Osteoblast (primary cell): ENCODE measurements around the gene GLB1L3. TPM values are rescaled to one million over a fixed set of nuclear protein-coding genes. Genes with fewer than 3 reads are reported as not detected.
"Not testable (repeated sequence)": the region's sequence is repeated elsewhere in the genome, so short reads cannot be mapped to it uniquely, and the experiment has no call there.

ENCODE experiments used
- DNase-seq: peaks from one replicate; pipeline ENCODE4 v3.0.0; 2011; ENCODE audit warnings: low spot score, mixed read lengths; ENCODE audit not compliant: insufficient read length; ENCODE audit errors: missing footprints
- H2AFZ ChIP-seq: 2 replicates; pipeline ENCODE4 v1.6.0; 2011; ENCODE audit warnings: mild to moderate bottlenecking, low read length
- H3K27ac ChIP-seq: 2 replicates; pipeline ENCODE4 v1.5.1; 2011; ENCODE audit warnings: mild to moderate bottlenecking, low read depth, low read length, moderate library complexity
- H3K27me3 ChIP-seq: 2 replicates; pipeline ENCODE4 v1.6.0; 2012; ENCODE audit warnings: mild to moderate bottlenecking, control low read depth, inconsistent platforms, low read length, moderate library complexity; ENCODE audit not compliant: insufficient read depth
- H3K36me3 ChIP-seq: 2 replicates; pipeline ENCODE4 v1.5.1; 2011; ENCODE audit warnings: mild to moderate bottlenecking, low read length, control low read depth, moderate library complexity; ENCODE audit not compliant: insufficient read depth
- H3K4me1 ChIP-seq: 2 replicates; pipeline ENCODE4 v1.5.1; 2011; ENCODE audit warnings: mild to moderate bottlenecking, low read length, control low read depth, moderate library complexity; ENCODE audit not compliant: insufficient read depth
- H3K4me2 ChIP-seq: 2 replicates; pipeline ENCODE4 v1.6.0; 2011; ENCODE audit warnings: mild to moderate bottlenecking, low read length; ENCODE audit not compliant: insufficient read depth
- H3K4me3 ChIP-seq: fragments of 200-600 bp; sonication (generic); 3 replicates; pipeline ENCODE4 v1.5.1; 2012; ENCODE audit warnings: mild to moderate bottlenecking, low read length, inconsistent platforms; ENCODE audit not compliant: insufficient read depth
- H3K79me2 ChIP-seq: 2 replicates; pipeline ENCODE4 v1.6.0; 2012; ENCODE audit warnings: mild to moderate bottlenecking, low read length, control low read depth, inconsistent platforms; ENCODE audit not compliant: insufficient read depth
- H3K9me3 ChIP-seq: 2 replicates; pipeline ENCODE4 v1.5.1; 2011; ENCODE audit warnings: low read depth, low read length, control low read depth
- H4K20me1 ChIP-seq: 2 replicates; pipeline ENCODE4 v1.6.0; 2012; ENCODE audit warnings: mild to moderate bottlenecking, low read length, control low read depth; ENCODE audit not compliant: insufficient read depth
- total RNA-seq: library from RNA; depleted of rRNA; stranded (reverse); fragments of >200 nt; gene quantifications from 2 replicates; pipeline ENCODE4 v1.2.3, GENCODE V29; 2012
- TF ChIP-seq, protein P1 (sequence below): IDR thresholded peaks from 2 replicates; pipeline ENCODE4 v1.5.1; 2011; ENCODE audit warnings: mild to moderate bottlenecking, low read depth, low read length, moderate library complexity; ENCODE audit errors: extremely low read depth

The GLB1L3 gene
- total RNA-seq, 1 donor: not detected

DNA sequence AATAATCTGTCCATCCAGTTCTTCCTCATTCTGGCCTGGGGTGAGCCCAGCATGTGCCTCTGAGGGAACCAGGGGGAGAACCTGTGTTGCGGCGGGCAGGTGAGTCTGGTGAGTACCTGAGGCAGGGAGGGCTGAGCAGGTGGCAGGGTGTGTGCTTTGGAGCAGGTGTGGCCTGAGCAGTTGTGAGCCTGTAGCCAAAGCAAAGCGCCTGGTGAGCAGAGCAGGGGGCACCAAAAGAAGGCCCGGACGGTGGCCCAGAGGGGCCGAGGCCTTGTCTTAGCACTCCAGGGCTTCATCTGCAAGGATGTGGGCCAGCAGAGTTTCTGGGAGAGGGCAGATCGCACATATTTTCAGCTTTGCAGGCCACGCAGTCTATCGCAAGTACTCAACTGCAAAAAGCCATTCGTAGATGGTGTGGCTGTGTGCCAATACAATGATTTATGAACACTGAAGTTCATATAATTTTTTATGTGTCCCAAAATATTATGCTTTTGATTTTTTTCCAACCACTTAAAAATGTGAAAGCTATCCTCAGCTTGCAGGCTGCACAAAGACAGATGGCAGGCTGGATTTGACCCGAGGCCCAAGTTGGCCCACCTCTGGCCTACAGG is 64.3 kb downstream of the GLB1L3 start:
- Histone ChIP-seq H3K27me3 (no peaks in the 10 kb centered on the region), H3K79me2 (no peaks in the 10 kb centered on the region), H3K27ac (no peak overlapping the region), H3K4me3 (no peak overlapping the region), H3K36me3 (no peaks in the 10 kb centered on the region), H3K9me3 (no peaks in the 10 kb centered on the region), H4K20me1 (no peaks in the 10 kb centered on the region), H3K4me2 (no peak overlapping the region), H3K4me1 (no peaks in the 10 kb centered on the region), H2AFZ (no peak overlapping the region)
- TF ChIP-seq, protein P1, sequence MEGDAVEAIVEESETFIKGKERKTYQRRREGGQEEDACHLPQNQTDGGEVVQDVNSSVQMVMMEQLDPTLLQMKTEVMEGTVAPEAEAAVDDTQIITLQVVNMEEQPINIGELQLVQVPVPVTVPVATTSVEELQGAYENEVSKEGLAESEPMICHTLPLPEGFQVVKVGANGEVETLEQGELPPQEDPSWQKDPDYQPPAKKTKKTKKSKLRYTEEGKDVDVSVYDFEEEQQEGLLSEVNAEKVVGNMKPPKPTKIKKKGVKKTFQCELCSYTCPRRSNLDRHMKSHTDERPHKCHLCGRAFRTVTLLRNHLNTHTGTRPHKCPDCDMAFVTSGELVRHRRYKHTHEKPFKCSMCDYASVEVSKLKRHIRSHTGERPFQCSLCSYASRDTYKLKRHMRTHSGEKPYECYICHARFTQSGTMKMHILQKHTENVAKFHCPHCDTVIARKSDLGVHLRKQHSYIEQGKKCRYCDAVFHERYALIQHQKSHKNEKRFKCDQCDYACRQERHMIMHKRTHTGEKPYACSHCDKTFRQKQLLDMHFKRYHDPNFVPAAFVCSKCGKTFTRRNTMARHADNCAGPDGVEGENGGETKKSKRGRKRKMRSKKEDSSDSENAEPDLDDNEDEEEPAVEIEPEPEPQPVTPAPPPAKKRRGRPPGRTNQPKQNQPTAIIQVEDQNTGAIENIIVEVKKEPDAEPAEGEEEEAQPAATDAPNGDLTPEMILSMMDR: no peak
- peak; percentile 15 for DNase-seq

DNA sequence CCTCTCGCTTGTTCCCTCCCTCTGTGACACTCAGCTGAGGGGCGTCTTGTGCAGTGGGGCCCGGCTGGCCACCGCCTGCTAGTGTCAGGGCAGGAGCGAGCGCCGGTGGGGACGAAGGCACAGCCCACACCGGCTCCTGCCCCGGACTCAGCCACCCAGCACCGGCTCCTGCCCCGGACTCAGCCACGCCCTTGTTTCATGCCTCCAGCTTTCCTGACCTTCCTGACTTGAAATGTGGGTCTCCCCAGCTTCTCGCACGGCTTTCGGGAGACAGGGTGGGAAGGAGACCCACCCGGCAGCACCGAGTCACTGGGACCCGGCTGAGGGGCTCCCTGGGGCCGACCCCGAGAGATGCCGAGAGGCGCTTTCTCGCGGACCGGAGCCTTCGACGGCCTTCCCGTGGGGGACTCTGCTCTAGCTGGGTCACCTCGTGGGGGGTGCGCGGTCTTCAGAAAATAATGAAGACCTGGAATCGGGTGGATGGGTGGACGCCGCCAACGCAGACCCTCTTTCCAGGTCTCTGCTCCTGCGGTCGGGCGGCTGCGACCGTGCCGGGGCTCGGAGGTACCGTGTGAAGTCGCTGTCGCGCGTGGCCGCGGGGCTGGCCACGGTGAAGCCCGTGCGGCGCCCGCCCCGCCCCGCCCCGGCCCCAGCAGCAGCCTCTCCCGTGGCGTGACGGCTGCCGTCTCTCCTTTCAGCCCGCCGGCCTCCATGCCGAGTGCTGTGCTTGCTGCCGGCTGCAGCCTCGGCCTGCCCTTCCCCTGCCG is 65.8 kb downstream of the GLB1L3 start:
- Histone ChIP-seq H3K4me2 (no peak overlapping the region), H3K4me1 (no peaks in the 10 kb centered on the region), H3K36me3 (no peaks in the 10 kb centered on the region), H3K27me3 (no peaks in the 10 kb centered on the region), H3K4me3 (no peak overlapping the region), H2AFZ (no peak overlapping the region), H3K27ac (no peak overlapping the region), H3K9me3 (no peaks in the 10 kb centered on the region), H3K79me2 (no peaks in the 10 kb centered on the region), H4K20me1 (no peaks in the 10 kb centered on the region)
- DNase-seq: peak; percentile 67
- TF ChIP-seq, protein P1: no peak

DNA sequence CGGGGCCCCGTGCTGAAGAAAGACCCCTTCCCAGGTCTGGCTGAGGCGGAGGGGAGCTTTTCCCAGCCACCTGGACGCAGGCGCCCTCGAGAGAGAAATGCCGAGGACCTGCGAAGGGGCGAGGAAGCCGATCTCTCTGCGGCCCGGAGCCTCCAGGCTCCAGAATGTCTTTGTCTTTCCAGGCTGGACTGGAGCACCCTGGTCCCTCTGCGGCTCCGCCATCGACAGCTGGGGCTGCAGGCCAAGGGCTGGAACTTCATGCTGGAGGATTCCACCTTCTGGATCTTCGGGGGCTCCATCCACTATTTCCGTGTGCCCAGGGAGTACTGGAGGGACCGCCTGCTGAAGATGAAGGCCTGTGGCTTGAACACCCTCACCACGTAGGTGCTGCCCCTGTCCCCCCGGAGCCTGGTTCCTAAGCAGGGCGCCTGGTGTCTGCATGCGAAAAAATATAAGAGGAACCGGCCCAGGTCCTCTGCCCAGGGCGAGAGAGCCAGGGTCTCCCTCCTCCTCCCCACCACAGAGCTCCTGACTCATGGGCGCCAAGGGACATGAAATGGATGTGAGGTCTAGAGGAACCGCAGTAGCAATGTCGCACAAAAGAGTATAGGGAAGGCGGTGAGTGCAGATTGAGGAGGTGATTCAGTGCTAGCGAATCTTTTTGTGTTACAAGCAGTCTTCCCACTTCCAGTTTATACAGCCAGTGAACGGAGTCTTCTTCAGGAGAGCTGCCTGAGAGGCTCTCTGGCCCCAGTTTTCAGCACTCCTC is 66.6 kb downstream of the GLB1L3 start:
- Histone ChIP-seq H3K79me2 (no peaks in the 10 kb centered on the region), H3K4me2 (no peak overlapping the region), H3K27ac (no peak overlapping the region), H3K27me3 (no peaks in the 10 kb centered on the region), H3K36me3 (no peaks in the 10 kb centered on the region), H3K9me3 (no peaks in the 10 kb centered on the region), H4K20me1 (no peaks in the 10 kb centered on the region), H3K4me1 (no peaks in the 10 kb centered on the region), H2AFZ (no peak overlapping the region), H3K4me3 (no peak overlapping the region)
- TF ChIP-seq, protein P1: no peak
- DNase-seq: peak; percentile 60

DNA sequence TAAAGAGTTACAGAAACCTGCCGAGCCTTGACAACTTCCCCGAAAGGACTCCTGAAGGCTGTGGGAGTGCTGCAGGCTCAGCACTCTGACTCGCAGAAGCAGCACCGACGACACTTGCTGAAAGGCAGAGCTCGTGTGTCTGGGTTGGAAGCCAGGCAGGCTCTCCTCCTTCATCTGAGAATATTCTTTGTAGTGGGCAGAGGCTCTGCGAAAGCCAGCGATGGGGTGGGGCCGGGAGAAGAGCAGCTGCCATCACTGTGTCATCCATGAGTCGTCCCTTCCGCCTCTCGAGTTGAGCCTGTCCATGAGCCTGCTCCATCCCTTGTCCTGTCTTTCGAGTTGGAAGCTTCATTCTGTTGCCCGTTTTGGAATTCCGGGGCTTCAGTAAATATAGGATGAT is 67.5 kb downstream of the GLB1L3 start:
- peak; percentile 86 for DNase-seq

DNA sequence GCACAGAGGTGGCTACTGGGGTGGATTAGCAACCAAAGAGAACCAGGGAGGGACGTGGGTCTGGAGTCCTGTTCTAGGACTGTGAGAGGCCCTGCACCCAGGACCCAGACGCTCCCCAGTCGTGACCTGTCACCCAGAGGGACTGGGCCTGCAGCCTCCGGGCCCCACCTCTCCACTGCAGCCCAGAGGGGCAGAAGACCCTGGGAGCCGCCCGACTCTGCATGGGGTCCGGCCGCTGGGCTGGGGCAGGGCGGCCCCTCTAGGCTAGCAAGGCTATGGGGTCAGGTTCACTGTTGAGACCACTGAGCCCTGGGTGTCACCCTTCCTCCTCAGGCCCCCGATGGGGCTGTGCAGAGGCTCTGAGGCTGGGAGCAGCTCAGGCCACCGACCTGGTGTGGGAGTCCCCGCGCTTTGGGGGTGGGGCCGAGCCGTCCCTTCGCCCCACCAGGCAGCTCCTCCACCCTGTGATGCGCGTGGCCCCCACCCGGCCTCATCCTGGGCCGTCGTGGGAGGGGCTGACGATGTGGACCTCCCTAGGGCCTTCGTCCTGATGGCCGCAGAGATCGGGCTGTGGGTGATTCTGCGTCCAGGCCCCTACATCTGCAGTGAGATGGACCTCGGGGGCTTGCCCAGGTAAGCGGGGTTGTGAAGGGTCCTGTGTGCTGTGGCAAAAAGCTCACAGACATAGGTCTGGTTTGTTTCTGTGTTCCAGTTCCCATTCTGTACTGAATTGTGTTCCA is 68.5 kb downstream of the GLB1L3 start:
- H3K4me2 ChIP-seq: not testable (repeated sequence)

More for the DNA sequence above, 67.5 kb downstream of the GLB1L3 start:
- Histone ChIP-seq H4K20me1 (no peaks in the 10 kb centered on the region), H3K27me3 (no peaks in the 10 kb centered on the region), H3K36me3 (no peaks in the 10 kb centered on the region), H3K27ac (no peak overlapping the region), H3K4me3 (no peak overlapping the region), H3K4me1 (no peaks in the 10 kb centered on the region), H3K9me3 (no peaks in the 10 kb centered on the region), H3K79me2 (no peaks in the 10 kb centered on the region), H3K4me2 (no peak overlapping the region), H2AFZ (no peak overlapping the region)
- TF ChIP-seq, protein P1: no peak

More for the DNA sequence above, 68.5 kb downstream of the GLB1L3 start:
- H3K27ac ChIP-seq, H2AFZ ChIP-seq, H3K79me2 ChIP-seq, H3K9me3 ChIP-seq, H3K27me3 ChIP-seq, H3K36me3 ChIP-seq, H3K4me3 ChIP-seq, H4K20me1 ChIP-seq, H3K4me1 ChIP-seq, DNase-seq: not testable (repeated sequence)
